HL-60 (cell line): ENCODE measurements around the gene FSTL4.

ENCODE experiments used
- DNase-seq, 2 experiments: peaks; one replicate each; pipeline ENCODE4 v3.0.0-alpha.2; 2010 to 2020; ENCODE audit warnings: low read depth in 1 of 2, low spot score in 1 of 2
- H3K27ac ChIP-seq: fragments of 250-450 bp; sonication (Bioruptor Pico); replicated peaks from 2 replicates; pipeline ENCODE4 v1.5.1; 2020; ENCODE audit warnings: mild to moderate bottlenecking, moderate library complexity
- H3K27me3 ChIP-seq: fragments of 250-450 bp; sonication (Bioruptor Pico); 2 replicates; pipeline ENCODE4 v1.5.1; 2021; ENCODE audit warnings: mild to moderate bottlenecking, moderate library complexity; ENCODE audit not compliant: insufficient read depth, poor library complexity, severe bottlenecking
- H3K4me3 ChIP-seq: replicated peaks from 2 replicates; pipeline ENCODE4 v1.5.1; 2011; ENCODE audit warnings: mild to moderate bottlenecking, control low read depth, low read length; ENCODE audit not compliant: insufficient read depth
- CTCF ChIP-seq: IDR thresholded peaks from one replicate; pipeline ENCODE4 v1.5.1; 2011; ENCODE audit warnings: low read length, control low read depth, inconsistent platforms; ENCODE audit not compliant: insufficient read depth
- GABPA ChIP-seq: IDR thresholded peaks from 2 replicates; pipeline ENCODE4 v1.6.1; 2012; ENCODE audit warnings: low read depth
- POLR2AphosphoS5 ChIP-seq: IDR thresholded peaks from 2 replicates; pipeline ENCODE4 v1.6.1; 2012; ENCODE audit warnings: low read depth
- REST ChIP-seq: IDR thresholded peaks from 2 replicates; pipeline ENCODE4 v1.6.1; 2012; ENCODE audit warnings: low read depth; ENCODE audit not compliant: insufficient replicate concordance
- SPI1 ChIP-seq: IDR thresholded peaks from 2 replicates; pipeline ENCODE4 v1.6.1; 2012; ENCODE audit warnings: low read depth, mild to moderate bottlenecking, borderline replicate concordance

FSTL4 gene

GRCh38 chr5:133455676-133456075, 156.7 kb downstream of the FSTL4 start:
- TF ChIP-seq CTCF = no peak
- TF ChIP-seq SPI1 = no peak
- no peak for TF ChIP-seq REST
- no peak for TF ChIP-seq POLR2AphosphoS5
- no peak for TF ChIP-seq GABPA
- H3K27me3 ChIP-seq = no peaks in the 10 kb centered on the region
- no peak overlapping the region for H3K4me3 ChIP-seq
- H3K27ac ChIP-seq = no peak overlapping the region
- DNase-seq = no peak

GRCh38 chr5:133454442-133454841, 157.9 kb downstream of the FSTL4 start:
- TF ChIP-seq GABPA (no peak), CTCF (no peak), POLR2AphosphoS5 (no peak), SPI1 (no peak), REST (no peak)
- DNase-seq = no peak
- Histone ChIP-seq H3K4me3 (no peak overlapping the region), H3K27me3 (no peaks in the 10 kb centered on the region), H3K27ac (no peak overlapping the region)

- H3K4me3 ChIP-seq = no peak overlapping the region
- H3K27me3 ChIP-seq = no peaks in the 10 kb centered on the region
- TF ChIP-seq GABPA = no peak
- no peak for TF ChIP-seq REST
- TF ChIP-seq CTCF = no peak
- TF ChIP-seq POLR2AphosphoS5 = no peak
- no peak for TF ChIP-seq SPI1
- no peak for DNase-seq
- no peak overlapping the region for H3K27ac ChIP-seq
Observed at GRCh38 chr5:133453831-133454230, 158.5 kb downstream of the FSTL4 start.
